Erythroblast (primary cell): ENCODE measurements around the gene ATP9A.

Source experiments
- GATA1 ChIP-seq: IDR thresholded peaks from 2 replicates; pipeline ENCODE4 v1.6.1; 2011; ENCODE audit warnings: low read depth, mild to moderate bottlenecking, control low read depth, low read length, moderate library complexity
- POLR2A ChIP-seq: IDR thresholded peaks from 2 replicates; pipeline ENCODE4 v1.6.1; 2011; ENCODE audit warnings: mild to moderate bottlenecking, low read length

DNA sequence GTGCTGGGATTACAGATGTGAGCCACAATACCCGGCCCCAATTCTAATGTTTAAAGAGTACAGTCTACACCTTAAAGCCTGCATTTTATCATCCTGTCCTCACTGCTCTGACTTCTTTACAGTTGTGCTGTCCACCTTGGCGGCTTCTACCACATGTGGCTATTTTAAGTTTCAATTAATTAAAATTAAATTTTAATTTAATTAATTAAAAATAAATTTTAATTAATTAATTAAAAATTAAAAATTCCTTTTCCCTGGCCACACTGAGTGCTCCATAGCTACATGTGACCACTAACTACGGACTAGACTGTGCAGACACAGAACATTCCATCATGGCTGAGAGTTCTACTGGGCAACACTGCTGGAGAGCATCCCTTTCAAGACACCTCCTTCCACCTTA lies 27.4 kb downstream of the ATP9A start:
- TF ChIP-seq POLR2A (no peak), GATA1 (no peak)
